Hematopoietic multipotent progenitor cell treated with erythropoietin and hydrocortisone succinate and interleukin-3 and kit ligand, for 15 days (in vitro differentiated cells): Measurements from ENCODE around the gene RIT2.
"Not testable (repeated sequence)": the region's sequence is repeated elsewhere in the genome, so short reads cannot be mapped to it uniquely, and the experiment has no call there.

Experiments used
- DNase-seq: peaks from one replicate; pipeline ENCODE4 v3.0.0-alpha.2; 2015; ENCODE audit warnings: low spot score

RIT2 gene

GRCh38 chr18:42756214-42756613 is 359.3 kb downstream of the RIT2 start:
- DNase-seq, result no peak

- no peak for DNase-seq
Measured at GRCh38 chr18:42752916-42753315, 362.6 kb downstream of the RIT2 start.

GRCh38 chr18:42746794-42747193 is 368.7 kb downstream of the RIT2 start:
- DNase-seq, result no peak

- DNase-seq, result no peak
Measured at GRCh38 chr18:42745931-42746330, 369.6 kb downstream of the RIT2 start.

- no peak for DNase-seq
Measured at GRCh38 chr18:42745171-42745570, 370.3 kb downstream of the RIT2 start.

GRCh38 chr18:42743373-42744138 is 371.9 kb downstream of the RIT2 start:
- DNase-seq, result no peak

- no peak for DNase-seq
Measured at GRCh38 chr18:42742969-42743368, 372.5 kb downstream of the RIT2 start.

GRCh38 chr18:42742474-42742873 is 373.0 kb downstream of the RIT2 start:
- no peak for DNase-seq

- not testable (repeated sequence) for DNase-seq
Measured at GRCh38 chr18:42741805-42742347, 373.6 kb downstream of the RIT2 start.

- not testable (repeated sequence) for DNase-seq
Measured at GRCh38 chr18:42741299-42741698, 374.2 kb downstream of the RIT2 start.

- no peak for DNase-seq
Measured at GRCh38 chr18:42736074-42736473, 379.4 kb downstream of the RIT2 start.

- no peak for DNase-seq
Measured at GRCh38 chr18:42734520-42734919, 381.0 kb downstream of the RIT2 start.

GRCh38 chr18:42730272-42730671 is 385.2 kb downstream of the RIT2 start:
- DNase-seq, result no peak

- no peak for DNase-seq
Measured at GRCh38 chr18:42719221-42719620, 396.3 kb downstream of the RIT2 start.

- no peak for DNase-seq
Measured at GRCh38 chr18:42712065-42712464, 403.4 kb downstream of the RIT2 start.

GRCh38 chr18:42707080-42707479 is 408.4 kb downstream of the RIT2 start:
- no peak for DNase-seq

- no peak for DNase-seq
Measured at GRCh38 chr18:42706618-42707017, 408.9 kb downstream of the RIT2 start.

GRCh38 chr18:42706029-42706608 is 409.4 kb downstream of the RIT2 start:
- no peak for DNase-seq
